Anterior cingulate cortex (tissue), 58 donors: Measurements from ENCODE around the gene FHDC1.

Source experiments
- DNase-seq, 58 donors: peaks; one replicate each; lab custom pipeline; 2025; lab: John Stamatoyannopoulos, UW

Gene FHDC1

DNA sequence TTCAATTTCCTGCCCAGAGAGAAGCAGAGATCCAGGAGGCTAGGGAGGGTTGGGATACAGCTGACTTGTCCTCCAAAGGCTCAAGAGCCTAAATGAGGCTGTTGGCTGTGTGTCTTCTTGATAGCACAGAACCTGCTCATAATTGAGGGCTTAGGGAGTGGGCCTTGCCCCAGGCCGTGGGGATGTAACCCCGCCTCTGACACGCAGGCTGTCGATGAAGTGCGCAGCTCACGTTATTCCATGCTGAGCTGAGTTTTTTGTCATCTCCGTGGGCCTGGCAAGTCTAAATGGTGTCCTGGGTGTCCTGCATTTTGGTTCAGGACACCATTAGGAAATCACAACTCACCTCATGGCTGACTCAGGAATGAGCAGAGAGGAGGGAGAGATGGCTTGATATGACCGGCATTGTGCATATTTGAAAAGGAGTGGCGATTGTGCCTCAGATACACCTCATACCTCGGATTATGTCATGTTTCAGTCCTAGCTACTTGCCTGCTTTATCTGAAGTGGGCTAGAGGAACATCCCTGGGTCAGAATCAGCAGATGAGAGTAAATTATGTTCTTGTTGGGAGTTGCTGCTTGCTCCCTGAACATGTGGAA is 43.7 kb downstream of the FHDC1 start:
- DNase-seq: no peak

DNA sequence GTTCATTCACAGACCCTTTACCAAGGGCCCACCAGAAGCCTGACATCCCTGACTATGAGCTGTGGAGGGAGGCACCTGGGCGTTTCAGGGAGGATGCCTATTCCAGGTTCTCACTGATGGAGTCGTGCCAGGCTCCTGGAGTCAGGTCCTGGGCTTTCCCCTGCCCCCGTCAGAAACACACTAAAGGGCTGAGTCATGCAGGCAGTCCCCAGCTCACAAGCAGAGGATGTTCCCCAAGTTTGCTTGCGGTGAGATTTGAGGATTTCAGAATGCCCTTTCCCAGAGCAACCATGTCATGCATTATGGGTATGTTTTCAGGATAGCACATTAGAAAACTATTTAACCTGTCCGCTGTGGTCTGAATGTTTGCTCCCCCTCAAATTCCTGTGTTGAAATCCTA is 45.2 kb downstream of the FHDC1 start:
- DNase-seq: no peak

DNA sequence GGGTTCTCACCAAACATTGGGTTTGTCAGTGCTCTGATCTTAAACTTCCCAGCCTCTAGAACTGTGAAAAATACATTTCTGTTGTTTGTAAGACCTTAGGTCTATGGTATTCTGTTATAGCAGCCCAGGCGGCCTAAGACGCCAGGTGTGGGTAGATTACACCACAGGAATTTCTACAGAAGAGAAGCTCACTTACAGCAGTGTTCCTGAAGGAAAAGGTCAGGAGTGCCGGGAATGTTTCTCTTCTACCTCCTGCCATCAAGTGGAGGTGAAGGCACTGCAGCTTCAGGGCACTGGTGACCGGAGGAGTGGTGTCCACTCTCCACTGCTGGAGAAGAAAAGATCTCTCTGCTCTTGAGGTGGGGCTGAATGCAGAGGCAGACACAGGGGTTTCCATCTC is 45.7 kb downstream of the FHDC1 start:
- DNase-seq: no peak

DNA sequence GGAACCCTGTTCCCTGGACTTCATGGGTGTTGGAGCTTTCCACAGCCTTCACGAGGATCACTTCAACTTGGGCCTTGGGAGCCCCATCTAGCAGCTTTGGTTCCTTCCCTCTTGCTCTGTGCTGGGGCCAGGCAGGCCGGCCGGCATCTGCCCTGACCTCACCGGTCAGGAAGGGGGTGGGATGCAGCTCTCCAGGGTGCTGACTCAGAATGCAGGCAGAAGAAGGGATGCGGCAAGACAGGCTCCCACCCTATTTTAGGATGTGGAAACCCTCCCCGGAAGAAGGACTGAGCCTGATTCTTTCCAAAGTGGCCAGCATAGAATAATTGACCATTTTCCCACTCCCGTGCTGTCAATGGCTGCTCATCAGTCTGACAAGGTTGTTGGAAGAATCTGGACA is 47.1 kb downstream of the FHDC1 start:
- DNase-seq: no peak

DNA sequence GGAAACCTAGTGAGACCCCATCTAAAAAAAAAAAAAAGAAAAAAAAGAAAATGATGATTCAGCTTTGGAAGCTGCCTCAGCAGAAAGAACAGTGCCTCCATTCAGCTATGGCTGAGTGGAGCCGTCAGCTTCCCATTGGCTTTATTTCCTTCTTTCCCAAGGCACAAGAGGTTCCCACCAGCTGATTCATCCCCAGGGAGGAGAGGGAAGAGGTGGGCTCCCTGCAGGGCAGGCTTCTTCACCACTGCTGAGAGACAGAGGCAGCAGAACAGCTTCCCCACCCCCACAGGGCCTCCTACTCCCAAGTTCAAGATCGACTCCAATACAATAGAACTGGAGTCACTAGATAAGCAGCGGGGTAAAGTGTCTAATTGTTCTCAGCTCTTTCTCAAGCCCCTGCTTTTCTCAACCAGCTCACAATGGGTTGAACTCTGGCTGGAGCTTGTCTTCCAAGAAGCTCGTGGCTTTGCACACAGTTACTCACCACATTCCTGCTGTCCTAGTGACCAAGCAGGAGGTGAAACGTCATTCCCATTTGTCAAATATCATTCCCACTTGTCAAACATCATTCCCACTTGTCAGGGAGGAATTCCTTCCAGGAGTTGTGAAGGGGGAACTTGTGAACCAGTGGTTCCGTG is 47.8 kb downstream of the FHDC1 start:
- peak in 10 of 58 donors; percentile 3 to 49 (median 14) for DNase-seq

DNA sequence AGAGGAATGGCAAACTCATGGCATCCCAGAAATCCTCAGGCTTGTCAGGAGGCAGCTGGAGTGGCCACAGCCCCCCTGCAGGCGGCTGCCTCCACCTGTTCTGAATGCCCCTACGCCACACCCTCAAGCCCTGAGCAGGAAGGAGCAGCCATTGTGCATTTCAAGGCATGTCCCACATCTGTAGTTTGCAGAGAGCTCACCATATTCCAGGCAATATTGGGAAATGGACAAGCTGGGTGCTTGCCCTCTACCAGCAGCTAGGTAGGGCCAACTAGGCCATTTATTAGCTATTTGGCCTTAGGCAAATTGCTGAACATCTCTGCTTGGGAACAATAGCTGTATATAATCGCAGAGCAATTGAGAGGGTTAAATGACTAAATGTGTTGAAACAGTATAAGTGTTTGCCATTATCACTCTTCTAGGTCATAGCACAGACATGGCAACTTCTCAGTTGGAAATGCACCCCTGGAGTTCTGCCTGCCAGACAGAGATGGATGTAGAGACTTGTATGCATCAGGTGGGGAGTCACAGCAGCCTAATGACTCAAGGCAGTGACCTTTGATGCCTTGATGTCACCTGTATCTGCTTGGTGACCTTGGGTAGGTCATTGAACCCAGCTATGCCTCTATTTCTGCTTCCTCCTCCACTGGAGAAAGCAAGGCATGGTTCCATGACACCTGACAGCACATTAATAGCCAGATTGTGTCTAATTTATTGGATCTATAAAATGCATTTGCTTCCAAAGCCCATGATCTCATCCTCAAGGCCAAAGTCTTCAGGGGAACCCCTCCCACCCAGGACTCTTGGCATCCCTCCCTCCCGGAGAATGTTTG is 52.8 kb downstream of the FHDC1 start:
- DNase-seq: no peak

DNA sequence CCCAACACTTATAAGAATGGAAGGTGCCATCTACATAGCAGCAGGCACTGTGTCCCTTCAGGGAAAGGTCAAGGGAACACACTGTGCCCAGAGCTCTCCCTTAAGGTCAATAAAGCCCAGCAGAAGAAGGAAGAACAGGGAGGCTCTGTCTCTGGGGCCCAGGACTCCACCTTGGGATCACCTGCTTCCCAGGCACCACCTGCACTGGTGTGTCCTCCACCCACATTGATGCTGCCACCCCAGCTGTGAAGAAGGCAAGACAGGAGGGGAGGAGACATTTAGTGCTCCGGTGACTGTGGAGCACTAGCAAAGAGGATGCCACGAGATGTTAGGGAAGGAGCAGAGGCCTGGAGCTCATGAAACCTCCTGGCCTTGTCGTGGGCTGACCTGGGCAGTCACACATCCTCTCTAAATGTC is 53.4 kb downstream of the FHDC1 start:
- DNase-seq: no peak

DNA sequence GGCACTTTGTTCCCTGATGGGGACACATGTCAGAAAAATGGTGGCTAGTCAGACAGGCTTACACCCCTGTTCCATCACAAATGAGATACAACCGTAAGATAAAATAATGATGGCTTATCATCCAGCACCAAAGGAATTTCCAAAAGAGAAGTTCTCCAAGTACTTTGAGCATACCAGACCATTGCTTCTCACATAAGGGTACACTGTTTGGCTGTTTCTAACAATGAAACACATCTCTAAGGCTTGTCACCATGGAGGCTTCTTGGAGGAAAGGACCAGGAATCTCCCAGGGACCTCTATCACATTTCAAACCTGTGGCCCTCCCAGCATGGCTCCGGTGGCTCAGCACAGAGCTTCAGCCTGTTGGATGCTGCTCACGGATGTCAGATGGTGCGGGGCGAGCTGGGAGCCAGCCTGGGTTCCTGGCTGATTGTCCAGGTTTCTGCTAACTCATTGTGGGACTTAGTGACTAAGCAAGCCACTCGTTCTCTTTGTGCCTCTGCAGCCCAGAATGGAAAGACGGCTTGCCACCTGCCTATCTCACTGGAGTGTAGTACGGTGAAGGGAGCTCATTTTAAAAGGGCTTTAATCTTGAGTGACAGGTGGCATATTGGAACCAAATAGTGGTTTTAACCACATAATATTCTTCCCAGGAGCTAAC is 54.5 kb downstream of the FHDC1 start:
- DNase-seq: peak in 3 of 58 donors; percentile 18 to 32 (median 26)

DNA sequence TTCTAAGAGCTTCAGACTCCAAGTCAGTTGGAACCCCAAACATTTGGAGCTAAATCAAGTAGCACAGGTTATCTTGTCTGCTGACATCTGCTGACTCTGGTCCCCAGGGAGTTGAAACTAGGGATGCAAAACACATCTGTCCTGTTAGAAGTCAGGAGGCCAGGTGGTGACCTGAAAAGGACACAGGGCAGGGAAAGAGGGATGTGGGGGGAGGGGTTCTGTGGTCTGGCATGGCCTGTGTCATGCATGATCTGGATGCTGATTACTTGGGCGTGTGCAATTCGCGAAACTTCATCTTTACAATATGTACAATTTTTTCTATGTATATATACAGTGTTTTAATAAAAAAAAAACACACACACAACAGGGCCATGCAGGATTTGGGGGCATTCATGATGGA is 55.3 kb downstream of the FHDC1 start:
- no peak for DNase-seq

DNA sequence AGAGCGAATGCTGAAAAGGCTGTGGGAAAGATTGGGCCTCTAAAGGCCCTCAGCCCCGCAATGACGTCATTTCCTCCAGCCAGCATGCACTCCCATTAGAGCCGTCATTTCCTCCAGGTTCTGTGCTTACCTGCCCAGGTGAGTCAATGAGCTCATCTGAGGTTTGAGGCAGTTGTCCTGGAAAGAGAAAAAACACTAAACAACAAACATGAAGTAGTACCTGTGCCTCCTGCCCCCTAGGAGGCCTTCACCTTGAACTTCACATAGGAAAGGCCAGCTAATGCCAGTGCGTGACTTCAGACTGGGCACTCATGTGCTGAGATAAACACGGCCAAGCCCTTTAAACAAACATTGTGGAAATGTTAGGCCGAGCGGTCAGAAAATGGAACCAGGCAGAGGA is 55.9 kb downstream of the FHDC1 start:
- no peak for DNase-seq

DNA sequence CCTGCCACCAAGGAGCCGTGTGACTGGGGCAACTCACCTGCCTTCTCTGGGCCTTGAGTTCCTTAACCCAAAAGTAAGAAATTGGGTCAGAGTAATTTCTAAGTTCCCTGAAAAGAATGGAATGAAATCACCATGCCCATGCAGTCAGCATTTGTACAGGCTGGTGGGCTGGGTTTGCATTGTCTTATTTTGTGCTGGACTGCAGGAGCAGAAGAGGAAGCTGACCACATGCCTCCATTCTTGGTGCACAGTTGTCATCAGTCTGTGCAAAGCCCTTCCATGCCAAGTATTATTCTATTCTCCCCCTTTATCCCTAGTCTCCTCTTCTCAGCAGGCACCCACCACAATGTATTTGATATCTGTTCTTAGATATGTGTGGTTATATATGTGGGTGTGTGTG is 56.3 kb downstream of the FHDC1 start:
- no peak for DNase-seq

DNA sequence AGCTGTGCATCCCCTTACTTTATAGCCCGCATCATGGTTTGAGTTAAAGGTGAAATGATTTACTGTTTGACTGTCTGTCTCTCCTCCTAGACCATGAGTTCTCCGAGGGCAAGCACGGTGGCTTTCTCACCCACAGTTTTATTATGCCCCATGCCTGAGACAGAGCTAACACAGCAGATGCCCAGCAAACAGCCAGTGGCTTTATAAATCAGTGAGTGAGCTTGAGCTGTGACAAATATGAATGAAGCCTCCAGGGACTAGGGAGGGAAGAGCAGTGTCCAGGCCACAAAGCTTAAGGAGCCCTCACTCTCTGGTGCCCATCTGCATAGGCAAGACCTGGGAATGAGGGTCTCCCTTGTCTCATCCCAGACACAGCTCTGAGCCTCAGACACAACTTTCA is 57.9 kb downstream of the FHDC1 start:
- DNase-seq: no peak

DNA sequence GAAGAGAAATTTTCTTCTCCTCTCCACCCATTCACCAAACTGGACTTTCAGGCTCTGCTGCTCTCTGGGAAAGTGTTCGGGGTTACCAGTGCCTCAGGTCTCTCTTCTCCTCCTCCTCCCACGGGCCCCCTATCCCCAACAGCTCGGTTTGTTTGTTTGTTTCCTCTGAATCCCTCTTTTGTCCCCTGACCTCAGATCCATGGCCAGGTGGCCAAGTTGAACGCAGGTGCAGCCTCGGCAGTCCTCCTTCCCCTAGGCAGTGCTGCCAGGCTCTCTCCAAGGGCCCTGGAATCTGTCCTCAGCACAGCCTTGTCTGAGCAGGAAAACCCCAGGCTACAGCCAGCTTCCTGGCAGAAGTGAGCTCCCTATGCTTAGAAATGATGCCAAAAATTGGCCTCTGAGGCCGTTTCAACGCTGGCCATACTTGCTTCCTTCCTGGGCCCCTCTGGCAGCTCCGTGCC is 60.0 kb downstream of the FHDC1 start:
- DNase-seq: peak in 13 of 58 donors; percentile 6 to 40 (median 14)

DNA sequence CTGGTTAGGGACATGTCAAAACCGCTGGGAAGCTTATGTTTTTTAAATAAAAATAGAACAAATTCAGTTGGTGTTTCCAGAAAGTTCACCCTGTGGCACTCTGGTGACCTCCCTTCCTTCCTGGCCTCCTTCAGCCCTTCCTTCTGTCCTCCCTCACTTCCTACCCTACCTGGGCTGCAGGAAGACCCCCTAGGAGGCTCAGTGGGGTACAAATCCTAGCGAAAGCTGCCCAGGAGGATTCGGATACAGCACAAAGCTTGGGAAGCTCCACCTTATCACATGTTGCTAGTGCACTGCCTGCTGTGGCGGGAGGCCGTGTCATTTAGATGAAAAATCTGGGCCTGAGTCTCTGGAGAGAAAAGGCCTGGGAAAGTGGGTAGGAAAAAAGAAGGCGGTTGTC is 60.5 kb downstream of the FHDC1 start:
- no peak for DNase-seq

DNA sequence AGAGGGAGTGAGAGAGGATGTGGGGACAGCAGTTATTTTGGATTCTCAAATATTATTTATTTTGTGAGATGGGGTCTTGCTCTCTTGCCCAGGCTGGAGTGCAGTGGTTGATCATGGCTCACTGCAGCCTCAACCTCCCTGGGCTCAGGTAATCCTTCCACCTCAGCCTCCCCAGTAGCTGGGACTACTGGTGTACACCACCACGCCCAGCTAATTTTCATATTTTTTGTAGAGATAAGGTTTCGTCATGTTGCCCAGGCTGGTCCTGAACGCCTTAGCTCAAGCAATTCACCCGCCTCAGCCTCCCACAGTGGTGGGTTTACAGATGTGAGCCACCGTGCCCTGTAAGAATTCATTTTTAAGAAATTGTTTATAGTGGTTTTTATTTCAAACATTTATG is 61.2 kb downstream of the FHDC1 start:
- DNase-seq: no peak

DNA sequence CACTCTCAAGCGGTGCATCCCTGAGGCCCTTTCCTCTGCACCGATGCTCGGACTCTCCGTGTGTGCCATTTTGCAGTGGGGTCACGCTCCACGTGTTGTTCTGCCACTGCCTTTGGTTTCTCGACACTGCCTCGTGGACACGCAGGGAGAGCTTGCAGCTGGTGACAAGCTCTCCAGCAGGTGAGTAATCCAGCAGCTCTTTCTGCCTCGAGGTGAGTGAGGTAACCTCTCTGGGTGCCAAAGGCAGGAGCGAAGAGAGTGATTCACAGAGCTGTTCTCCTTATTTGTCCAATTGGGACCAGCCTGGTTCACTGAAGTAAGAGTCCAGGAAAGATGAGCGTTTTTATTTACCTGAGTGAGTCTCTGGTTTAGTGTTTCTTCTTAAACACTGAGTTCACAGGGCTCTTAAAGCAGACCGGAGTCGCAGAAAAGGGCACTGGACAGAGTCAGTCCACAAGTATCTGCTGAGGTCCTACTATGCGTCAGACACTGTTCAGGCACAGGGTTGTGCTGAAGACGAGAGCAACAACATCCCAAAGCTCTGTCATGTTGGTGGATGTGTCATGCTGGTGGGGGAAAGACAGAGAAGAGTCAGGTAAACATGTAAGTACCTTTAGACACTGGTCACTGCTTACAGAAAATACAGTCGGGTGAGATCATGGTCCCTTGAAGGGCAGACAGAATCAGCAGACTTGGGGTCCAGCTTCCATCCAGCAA is 61.8 kb downstream of the FHDC1 start:
- DNase-seq: no peak

DNA sequence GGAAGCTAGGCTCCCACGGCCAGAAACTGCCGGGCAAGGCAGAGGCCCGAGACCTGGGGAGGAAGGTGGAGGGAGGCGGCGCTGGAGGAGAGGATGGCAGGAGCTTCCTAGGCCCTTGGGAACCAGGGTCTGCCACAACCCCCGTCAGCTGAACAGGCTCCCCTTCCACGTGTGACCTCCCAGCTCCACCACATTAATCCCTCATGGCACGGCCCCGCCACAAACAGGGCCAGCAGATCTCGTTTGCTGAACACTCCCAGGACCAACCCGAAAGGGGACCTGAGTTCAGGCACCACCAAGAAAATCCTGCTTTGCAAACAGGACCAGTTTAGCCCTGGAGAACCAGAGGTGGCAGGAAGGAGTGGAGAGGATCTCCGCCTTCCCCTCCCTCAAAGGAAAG is 62.7 kb downstream of the FHDC1 start:
- DNase-seq: no peak

DNA sequence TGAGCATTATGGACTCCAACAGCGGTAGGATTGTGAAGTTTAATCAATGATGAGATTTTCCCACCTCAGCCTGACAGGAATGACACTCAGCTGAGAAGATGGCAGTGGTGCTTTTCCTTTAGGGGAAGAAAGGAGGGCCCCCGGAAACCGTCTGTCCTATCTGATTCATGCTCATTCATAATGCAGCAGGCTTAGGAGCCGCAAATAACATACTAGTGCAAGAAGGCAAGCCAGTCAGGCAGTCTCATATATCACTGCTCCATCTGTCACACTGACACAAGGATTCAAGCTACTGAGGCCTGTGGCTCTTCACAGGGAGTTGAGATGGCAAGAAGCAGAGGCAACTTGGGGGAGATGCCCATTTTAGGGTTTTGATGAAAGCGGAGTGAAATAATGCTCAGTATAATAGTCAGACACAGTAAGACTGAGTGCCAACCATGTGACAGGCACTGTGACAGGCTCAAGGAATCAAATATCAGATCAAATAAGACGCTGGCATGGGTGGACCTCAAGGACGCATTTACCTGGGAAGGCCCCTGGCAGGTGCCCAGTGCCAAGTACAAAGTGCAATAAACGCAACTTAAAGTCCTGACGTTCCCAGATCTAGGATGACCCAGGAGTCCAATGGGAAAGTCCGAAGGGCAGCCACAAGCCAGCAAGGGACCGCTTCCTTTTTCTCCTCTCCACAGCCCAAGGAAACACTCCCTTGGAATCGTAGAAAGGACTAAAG is 63.4 kb downstream of the FHDC1 start:
- no peak for DNase-seq

DNA sequence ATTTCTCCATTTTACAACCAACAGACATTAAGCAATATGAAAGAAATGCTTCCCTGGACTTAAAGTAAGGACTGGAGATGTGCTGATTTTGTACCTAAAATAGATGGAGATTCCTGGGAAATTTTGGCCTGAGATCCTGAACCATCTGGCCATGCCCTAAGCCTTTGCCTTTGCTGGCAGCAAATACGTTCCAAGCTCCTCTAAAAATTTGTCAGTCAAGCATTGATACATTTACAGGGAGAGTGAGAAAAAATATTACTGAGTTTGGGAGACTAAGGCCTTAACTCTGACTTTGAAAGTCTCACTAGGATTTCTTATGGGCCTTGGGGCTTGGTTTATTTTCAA is 63.9 kb downstream of the FHDC1 start:
- no peak for DNase-seq

DNA sequence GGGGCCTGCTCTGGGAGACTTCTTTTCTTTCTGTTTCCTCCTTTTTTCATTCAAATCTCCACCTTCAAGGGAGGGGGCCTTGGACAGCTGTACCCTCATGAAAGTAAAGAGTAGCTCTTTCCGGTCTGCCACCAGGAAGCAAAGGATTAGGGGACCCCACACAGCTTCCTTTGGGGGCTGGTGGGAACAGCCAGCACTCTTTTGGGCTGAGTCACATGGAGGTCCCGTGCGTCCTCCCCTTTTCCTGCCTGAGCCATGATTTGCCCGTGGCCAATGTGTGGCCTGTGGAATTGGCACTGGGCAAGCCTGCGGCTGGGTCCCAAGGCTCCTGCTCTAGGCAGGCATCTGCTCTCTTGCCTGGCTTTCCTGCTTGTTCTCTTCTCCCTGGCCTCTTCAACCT is 65.5 kb downstream of the FHDC1 start:
- no peak for DNase-seq
